SU-DHL-6 (cell line): ENCODE measurements around the gene PTPRA.

Source experiments
- CTCF ChIP-seq: fragments of 200-600 bp; sonication (generic); IDR thresholded peaks from one replicate; pipeline ENCODE4 v1.5.1; 2017; ENCODE audit warnings: antibody characterized with exemption, mild to moderate bottlenecking, low read length, moderate library complexity; ENCODE audit not compliant: insufficient read depth, poor library complexity, severe bottlenecking
- EZH2phosphoT487 ChIP-seq: fragments of 200-600 bp; sonication (generic), shearing (Covaris generic); conservative IDR thresholded peaks from 2 replicates; pipeline ENCODE4 v1.6.1; 2018; ENCODE audit warnings: mild to moderate bottlenecking, antibody characterized with exemption, low read length, moderate library complexity, mixed read lengths

GRCh38 chr20:2890742-2891141 lies 17.5 kb downstream of the PTPRA start:
- TF ChIP-seq CTCF: no peak
- no peak for TF ChIP-seq EZH2phosphoT487
